Neural cell (in vitro differentiated cells): Measurements from ENCODE around the gene PLK4. TPM values are rescaled to one million over a fixed set of nuclear protein-coding genes. Genes with fewer than 3 reads are reported as not detected.

ENCODE experiments used
- H2AFZ ChIP-seq: fragments of 200-600, 300-800 bp; sonication (generic), shearing (Covaris generic); 2 replicates; pipeline ENCODE4 v1.6.0; 2014; ENCODE audit warnings: low read depth, mild to moderate bottlenecking, antibody characterized with exemption, low read length, moderate library complexity
- H3F3A ChIP-seq: fragments of 200-600 bp; shearing (Covaris generic); 2 replicates; pipeline ENCODE4 v1.6.1; 2016; ENCODE audit warnings: mild to moderate bottlenecking, moderate library complexity, mixed read lengths, antibody characterized with exemption, low read length; ENCODE audit not compliant: insufficient read depth, poor library complexity, severe bottlenecking
- H3K27ac ChIP-seq: fragments of 200-600, 300-800 bp; sonication (generic), shearing (Covaris generic); 2 replicates; pipeline ENCODE4 v1.5.1; 2014; ENCODE audit warnings: mild to moderate bottlenecking, low read length, moderate library complexity
- H3K27me3 ChIP-seq: fragments of 300-800, 200-600 bp; sonication (generic), shearing (Covaris generic); 2 replicates; pipeline ENCODE4 v1.6.0; 2014; ENCODE audit warnings: mild to moderate bottlenecking, low read depth, low read length, moderate library complexity; ENCODE audit not compliant: insufficient read depth
- H3K36me3 ChIP-seq: fragments of 300-800, 200-600 bp; sonication (generic), shearing (Covaris generic); 2 replicates; pipeline ENCODE4 v1.5.1; 2014; ENCODE audit warnings: mild to moderate bottlenecking, antibody characterized with exemption, low read length, moderate library complexity; ENCODE audit not compliant: insufficient read depth
- H3K4me2 ChIP-seq: fragments of 300-800, 200-600 bp; sonication (generic), shearing (Covaris generic); 2 replicates; pipeline ENCODE4 v1.6.0; 2014; ENCODE audit warnings: mild to moderate bottlenecking, low read length
- H3K4me3 ChIP-seq: fragments of 300-800, 200-600 bp; sonication (generic), shearing (Covaris generic); 2 replicates; pipeline ENCODE4 v1.5.1; 2014; ENCODE audit warnings: mild to moderate bottlenecking, low read length, moderate library complexity
- H3K79me2 ChIP-seq: fragments of 200-600 bp; shearing (Covaris generic); replicated peaks from 2 replicates; pipeline ENCODE4 v1.6.0; 2014; ENCODE audit warnings: mild to moderate bottlenecking, low read length, moderate library complexity; ENCODE audit not compliant: insufficient read depth
- H3K9ac ChIP-seq: fragments of 300-800, 200-600 bp; sonication (generic), shearing (Covaris generic); 2 replicates; pipeline ENCODE4 v1.6.1; 2016; ENCODE audit warnings: mild to moderate bottlenecking, low read length, mixed read lengths
- H3K9me2 ChIP-seq: fragments of 200-600 bp; shearing (Covaris generic); 2 replicates; pipeline ENCODE4 v1.6.1; 2016; ENCODE audit warnings: mild to moderate bottlenecking, low read length, mixed read lengths; ENCODE audit not compliant: insufficient read depth
- H3K9me3 ChIP-seq: fragments of 200-600, 300-800 bp; sonication (generic), shearing (Covaris generic); 2 replicates; pipeline ENCODE4 v1.6.1; 2016; ENCODE audit warnings: mild to moderate bottlenecking, mixed run types, low read length, moderate library complexity, mixed read lengths
- H4K20me1 ChIP-seq: fragments of 200-600 bp; shearing (Covaris generic); 2 replicates; pipeline ENCODE4 v1.6.1; 2016; ENCODE audit warnings: mild to moderate bottlenecking, mixed run types; ENCODE audit not compliant: insufficient read depth
- CTCF ChIP-seq: fragments of 450-650 bp; IDR thresholded peaks from 2 replicates; pipeline ENCODE4 v1.5.1; 2014; ENCODE audit warnings: antibody characterized with exemption, mild to moderate bottlenecking, moderate library complexity; ENCODE audit not compliant: poor library complexity, severe bottlenecking
- EP300 ChIP-seq: fragments of 450-650 bp; conservative IDR thresholded peaks from 2 replicates; pipeline ENCODE4 v1.6.1; 2014; ENCODE audit warnings: antibody characterized with exemption, mild to moderate bottlenecking, moderate library complexity; ENCODE audit not compliant: poor library complexity, severe bottlenecking
- EZH2 ChIP-seq: fragments of 200-600, 300-800 bp; shearing (Covaris generic), sonication (generic); IDR thresholded peaks from 2 replicates; pipeline ENCODE4 v1.6.1; 2014; ENCODE audit warnings: antibody characterized with exemption, low read length, borderline replicate concordance, mild to moderate bottlenecking; ENCODE audit not compliant: insufficient read depth, poor library complexity, severe bottlenecking
- MXI1 ChIP-seq: fragments of 450-650 bp; conservative IDR thresholded peaks from 2 replicates; pipeline ENCODE4 v1.6.1; 2014; ENCODE audit warnings: antibody characterized with exemption, mild to moderate bottlenecking; ENCODE audit not compliant: poor library complexity, severe bottlenecking
- POLR2AphosphoS5 ChIP-seq: IDR thresholded peaks from 2 replicates; pipeline ENCODE4 v1.6.1; 2012
- RAD21 ChIP-seq: fragments of 450-650 bp; conservative IDR thresholded peaks from 2 replicates; pipeline ENCODE4 v1.6.1; 2014; ENCODE audit warnings: antibody characterized with exemption, mild to moderate bottlenecking, moderate library complexity
- REST ChIP-seq: IDR thresholded peaks from 2 replicates; pipeline ENCODE4 v1.6.1; 2012; ENCODE audit warnings: borderline replicate concordance
- SMC3 ChIP-seq: fragments of 450-650 bp; conservative IDR thresholded peaks from 2 replicates; pipeline ENCODE4 v1.6.1; 2014; ENCODE audit warnings: antibody characterized with exemption, mild to moderate bottlenecking, moderate library complexity; ENCODE audit not compliant: poor library complexity
- TAF1 ChIP-seq: IDR thresholded peaks from 2 replicates; pipeline ENCODE4 v1.6.1; 2012; ENCODE audit warnings: low read depth
- polyA plus RNA-seq: library from polyadenylated mRNA; depleted of rRNA; stranded (reverse); fragments of >200 nt; gene quantifications from 2 replicates; pipeline ENCODE4 v1.2.3, GENCODE V29; 2014

PLK4 gene
- polyA plus RNA-seq, 1 donor from 2014 or later, result 10.5 TPM

GRCh38 chr4:127857641-127858040 lies 23.1 kb upstream of the PLK4 start:
- no peak overlapping the region for H3K4me3 ChIP-seq
- no peak overlapping the region for H3K27ac ChIP-seq
- no peaks in the 10 kb centered on the region for H4K20me1 ChIP-seq
- H2AFZ ChIP-seq, result no peak overlapping the region
- no peaks in the 10 kb centered on the region for H3K27me3 ChIP-seq
- TF ChIP-seq POLR2AphosphoS5 (no peak), SMC3 (no peak), EP300 (no peak), RAD21 (no peak), EZH2 (no peak), CTCF (no peak), MXI1 (no peak), TAF1 (no peak), REST (no peak)
- H3F3A ChIP-seq, result no peaks in the 10 kb centered on the region
- H3K4me2 ChIP-seq, result no peak overlapping the region
- no peaks in the 10 kb centered on the region for H3K36me3 ChIP-seq
- H3K9ac ChIP-seq, result no peak overlapping the region
- H3K9me2 ChIP-seq, result no peaks in the 10 kb centered on the region
- H3K79me2 ChIP-seq, result no peaks in the 10 kb centered on the region
- H3K9me3 ChIP-seq, result peaks cover 3% of the 10 kb centered on the region

GRCh38 chr4:127868196-127868595 lies 12.5 kb upstream of the PLK4 start:
- no peaks in the 10 kb centered on the region for H3F3A ChIP-seq
- no peaks in the 10 kb centered on the region for H3K79me2 ChIP-seq
- no peaks in the 10 kb centered on the region for H4K20me1 ChIP-seq
- no peak overlapping the region for H3K4me3 ChIP-seq
- TF ChIP-seq MXI1, result no peak
- no peak for TF ChIP-seq SMC3
- no peak for TF ChIP-seq CTCF
- no peak for TF ChIP-seq EP300
- no peak for TF ChIP-seq POLR2AphosphoS5
- TF ChIP-seq RAD21, result no peak
- no peak for TF ChIP-seq REST
- TF ChIP-seq TAF1, result no peak
- no peak for TF ChIP-seq EZH2
- no peak overlapping the region for H2AFZ ChIP-seq
- no peaks in the 10 kb centered on the region for H3K9me2 ChIP-seq
- no peak overlapping the region for H3K27ac ChIP-seq
- no peak overlapping the region for H3K9ac ChIP-seq
- no peaks in the 10 kb centered on the region for H3K27me3 ChIP-seq
- no peaks in the 10 kb centered on the region for H3K9me3 ChIP-seq
- H3K4me2 ChIP-seq, result no peak overlapping the region
- no peaks in the 10 kb centered on the region for H3K36me3 ChIP-seq
